Measurements from ENCODE around the gene PHF21B. TPM values are rescaled to one million over a fixed set of nuclear protein-coding genes. Genes with fewer than 3 reads are reported as not detected.

PHF21B gene
- total and polyA plus RNA-seq, 2 donors (not counting 3 experiments of a cell fraction or from before 2014, with no cell fraction given), result not detected

DNA sequence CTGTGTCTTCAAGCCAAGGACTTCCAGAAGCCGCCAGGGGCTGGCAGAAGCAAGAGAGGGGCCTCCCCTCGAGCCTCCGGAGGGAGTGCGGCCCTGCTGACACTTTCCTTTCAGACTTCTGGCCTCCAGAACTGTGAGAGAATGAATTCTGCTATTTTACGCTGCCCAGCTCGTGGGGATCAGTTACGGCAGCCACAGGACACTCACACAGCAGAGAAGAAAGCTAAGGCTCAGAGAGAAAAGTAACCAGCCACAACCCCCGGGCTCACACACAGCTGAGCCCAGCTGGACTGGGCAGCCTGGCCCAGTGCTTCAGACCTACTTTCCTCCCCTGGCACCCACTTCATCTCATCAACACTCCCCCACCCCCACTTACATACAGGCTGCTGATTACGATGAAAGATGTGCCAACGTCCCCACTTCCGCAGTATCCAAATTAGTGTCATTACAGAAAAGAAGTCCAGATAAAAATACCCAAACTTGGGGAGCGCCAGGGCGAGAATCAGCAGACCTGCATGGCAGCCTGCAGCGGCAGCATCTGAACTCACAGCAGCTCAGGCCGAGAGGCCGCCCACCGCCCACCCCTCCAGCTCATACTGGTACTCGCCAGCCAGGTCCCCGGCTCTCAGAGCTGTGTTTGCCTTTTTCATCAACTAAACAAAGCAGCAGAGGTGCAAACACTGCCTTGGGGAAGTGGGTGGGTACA, 15.3 kb downstream of the PHF21B start:
- Histone ChIP-seq H2AFZ (ENCODE audit: low read depth, low read length) (no peak overlapping the region), H3K27ac (ENCODE audit: insufficient read depth, low read depth, low read length) (no peak overlapping the region), H3K79me2 (ENCODE audit: control insufficient read depth, insufficient read depth, low read length) (no peaks in the 10 kb centered on the region), H3K36me3 (ENCODE audit: control insufficient read depth in 2 of 2, extremely low read depth in 1 of 2, insufficient read depth in 2 of 2, low read length in 2 of 2) (no peaks in the 10 kb centered on the region), H3K4me3 (replicated peaks in 1 of 3; ENCODE audit: insufficient read depth in 1 of 3, low read depth in 1 of 3, low read length in 3 of 3) (no peak overlapping the region), H4K20me1 (replicated peaks; ENCODE audit: control insufficient read depth, extremely low read depth, insufficient read depth, low read length) (no peaks in the 10 kb centered on the region), H3K4me1 (ENCODE audit: control insufficient read depth, extremely low read depth, insufficient read depth, low read length) (no peaks in the 10 kb centered on the region), H3K4me2 (ENCODE audit: insufficient read depth, low read length) (no peak overlapping the region), H3K9me1 (replicated peaks; ENCODE audit: control insufficient read depth, extremely low read depth, insufficient read depth, low read length) (no peaks in the 10 kb centered on the region), H3K9me3 (replicated peaks; ENCODE audit: control insufficient read depth, insufficient read depth, low read length) (no peaks in the 10 kb centered on the region), H3K9ac (replicated peaks; ENCODE audit: extremely low read depth, insufficient read depth, low read length) (no peak overlapping the region), H3K27me3 (ENCODE audit: control insufficient read depth in 2 of 2, insufficient read depth in 2 of 2, low read length in 2 of 2) (no peaks in the 10 kb centered on the region)
- dilution Hi-C loops (cut with MboI; ENCODE audit: extremely low pct_ligation_motif_present, low sequenced_read_pairs), result no loop called here
- BruUV-seq (replicated peaks), result no TSS peak
- FAIRE-seq (no peak), DNase-seq (ENCODE audit: low read depth, low spot score) (no peak)
- ChIA-PET CTCF (no interaction called here), POLR2A (no interaction called here)
- intact Hi-C loops (cut with micrococcal nuclease), result no loop called here
- TF ChIP-seq FOS (IDR thresholded peaks at IDR 0.05; ENCODE audit: borderline replicate concordance, insufficient read depth, low read length) (no peak), JUN (IDR thresholded peaks at IDR 0.05; ENCODE audit: borderline replicate concordance, insufficient read depth, insufficient read length, low read depth) (no peak), MAX (IDR thresholded peaks at IDR 0.05; ENCODE audit: insufficient read depth, insufficient read length) (no peak), POLR2AphosphoS5 (IDR thresholded peaks at IDR 0.05; ENCODE audit: insufficient read depth, low read depth, low read length) (no peak), MYC (IDR thresholded peaks at IDR 0.05; ENCODE audit: low read depth, low read length) (no peak), POLR2A (IDR thresholded peaks at IDR 0.05; ENCODE audit: low read depth, low read length) (no peak), EZH2 (IDR thresholded peaks at IDR 0.05; ENCODE audit: borderline replicate concordance, low read depth, low read length, severe bottlenecking) (no peak), GATA2 (IDR thresholded peaks at IDR 0.05; ENCODE audit: insufficient read depth, insufficient read length, low read depth, low read length) (no peak)
- TF ChIP-seq, protein P1, sequence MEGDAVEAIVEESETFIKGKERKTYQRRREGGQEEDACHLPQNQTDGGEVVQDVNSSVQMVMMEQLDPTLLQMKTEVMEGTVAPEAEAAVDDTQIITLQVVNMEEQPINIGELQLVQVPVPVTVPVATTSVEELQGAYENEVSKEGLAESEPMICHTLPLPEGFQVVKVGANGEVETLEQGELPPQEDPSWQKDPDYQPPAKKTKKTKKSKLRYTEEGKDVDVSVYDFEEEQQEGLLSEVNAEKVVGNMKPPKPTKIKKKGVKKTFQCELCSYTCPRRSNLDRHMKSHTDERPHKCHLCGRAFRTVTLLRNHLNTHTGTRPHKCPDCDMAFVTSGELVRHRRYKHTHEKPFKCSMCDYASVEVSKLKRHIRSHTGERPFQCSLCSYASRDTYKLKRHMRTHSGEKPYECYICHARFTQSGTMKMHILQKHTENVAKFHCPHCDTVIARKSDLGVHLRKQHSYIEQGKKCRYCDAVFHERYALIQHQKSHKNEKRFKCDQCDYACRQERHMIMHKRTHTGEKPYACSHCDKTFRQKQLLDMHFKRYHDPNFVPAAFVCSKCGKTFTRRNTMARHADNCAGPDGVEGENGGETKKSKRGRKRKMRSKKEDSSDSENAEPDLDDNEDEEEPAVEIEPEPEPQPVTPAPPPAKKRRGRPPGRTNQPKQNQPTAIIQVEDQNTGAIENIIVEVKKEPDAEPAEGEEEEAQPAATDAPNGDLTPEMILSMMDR (IDR thresholded peaks at IDR 0.05; ENCODE audit: extremely low read depth in 1 of 2, insufficient read depth in 1 of 2, low read depth in 1 of 2, low read length in 2 of 2), result no peak
